Measurements from ENCODE around the gene SCN1B. TPM values are rescaled to one million over a fixed set of nuclear protein-coding genes. Genes with fewer than 3 reads are reported as not detected.
"Not testable (repeated sequence)": the region's sequence is repeated elsewhere in the genome, so short reads cannot be mapped to it uniquely, and the experiment has no call there.

Gene SCN1B
- total and polyA plus RNA-seq, 9 donors = 3.0 to 6.7 (median 3.5) TPM

GRCh38 chr19:34991542-34992333, 38.5 kb upstream of the SCN1B start:
- WGBS (ENCODE audit: insufficient coverage) = 88% methylated on average over 2 of the region's 8 CpGs
- DNase-seq = no peak
- Histone ChIP-seq H3K27me3 (ENCODE audit: control insufficient read depth, insufficient read depth, low read length) (no peaks in the 10 kb centered on the region), H3K27ac (ENCODE audit: low read length) (no peak overlapping the region), H3K36me3 (ENCODE audit: control insufficient read depth, insufficient read depth, low read length) (no peaks in the 10 kb centered on the region), H3K9me3 (replicated peaks; ENCODE audit: control insufficient read depth, low read depth, low read length) (peaks cover 2% of the 10 kb centered on the region), H3K4me3 (ENCODE audit: low read length) (no peak overlapping the region), H3K4me1 (ENCODE audit: control insufficient read depth, insufficient read depth, low read length) (peaks cover 9% of the 10 kb centered on the region)

DNA sequence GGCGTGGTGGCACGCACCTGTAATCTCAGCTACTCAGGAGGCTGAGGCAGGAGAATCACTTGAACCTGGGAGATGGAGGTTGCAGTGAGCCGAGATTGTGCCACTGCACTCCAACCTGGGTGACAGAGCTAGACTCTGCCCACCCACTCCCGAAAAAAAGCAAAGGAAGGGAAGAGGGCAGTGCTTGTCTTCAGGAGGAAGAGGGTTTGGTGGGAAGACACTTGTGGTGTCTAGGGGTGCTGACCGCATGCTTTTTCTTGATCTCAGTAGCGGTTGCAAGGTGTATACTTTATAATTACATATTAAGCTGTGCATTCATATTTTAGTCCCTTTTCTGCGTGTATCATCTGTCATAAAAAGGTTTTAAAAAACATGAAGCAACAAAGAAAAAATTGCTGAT, 37.7 kb upstream of the SCN1B start:
- H3K27ac ChIP-seq (ENCODE audit: low read length); H3K36me3 ChIP-seq (ENCODE audit: control insufficient read depth, insufficient read depth, low read length); H3K9me3 ChIP-seq (replicated peaks; ENCODE audit: control insufficient read depth, low read depth, low read length); H3K27me3 ChIP-seq (ENCODE audit: control insufficient read depth, insufficient read depth, low read length); H3K4me1 ChIP-seq (ENCODE audit: control insufficient read depth, insufficient read depth, low read length); H3K4me3 ChIP-seq (ENCODE audit: low read length); DNase-seq: not testable (repeated sequence)
- WGBS (ENCODE audit: insufficient coverage) = 88% methylated on average over 1 of the region's 7 CpGs

GRCh38 chr19:34994286-34994642, 36.0 kb upstream of the SCN1B start:
- Histone ChIP-seq H3K27me3 (ENCODE audit: control insufficient read depth, insufficient read depth, low read length) (no peaks in the 10 kb centered on the region), H3K27ac (ENCODE audit: low read length) (peak overlapping the region; percentile 86), H3K4me1 (ENCODE audit: control insufficient read depth, insufficient read depth, low read length) (peaks cover 15% of the 10 kb centered on the region), H3K4me3 (ENCODE audit: low read length) (no peak overlapping the region), H3K36me3 (ENCODE audit: control insufficient read depth, insufficient read depth, low read length) (no peaks in the 10 kb centered on the region), H3K9me3 (replicated peaks; ENCODE audit: control insufficient read depth, low read depth, low read length) (peaks cover 2% of the 10 kb centered on the region)
- WGBS (ENCODE audit: insufficient coverage) = 76% methylated on average over 9 of the region's 9 CpGs
- DNase-seq = no peak

DNA sequence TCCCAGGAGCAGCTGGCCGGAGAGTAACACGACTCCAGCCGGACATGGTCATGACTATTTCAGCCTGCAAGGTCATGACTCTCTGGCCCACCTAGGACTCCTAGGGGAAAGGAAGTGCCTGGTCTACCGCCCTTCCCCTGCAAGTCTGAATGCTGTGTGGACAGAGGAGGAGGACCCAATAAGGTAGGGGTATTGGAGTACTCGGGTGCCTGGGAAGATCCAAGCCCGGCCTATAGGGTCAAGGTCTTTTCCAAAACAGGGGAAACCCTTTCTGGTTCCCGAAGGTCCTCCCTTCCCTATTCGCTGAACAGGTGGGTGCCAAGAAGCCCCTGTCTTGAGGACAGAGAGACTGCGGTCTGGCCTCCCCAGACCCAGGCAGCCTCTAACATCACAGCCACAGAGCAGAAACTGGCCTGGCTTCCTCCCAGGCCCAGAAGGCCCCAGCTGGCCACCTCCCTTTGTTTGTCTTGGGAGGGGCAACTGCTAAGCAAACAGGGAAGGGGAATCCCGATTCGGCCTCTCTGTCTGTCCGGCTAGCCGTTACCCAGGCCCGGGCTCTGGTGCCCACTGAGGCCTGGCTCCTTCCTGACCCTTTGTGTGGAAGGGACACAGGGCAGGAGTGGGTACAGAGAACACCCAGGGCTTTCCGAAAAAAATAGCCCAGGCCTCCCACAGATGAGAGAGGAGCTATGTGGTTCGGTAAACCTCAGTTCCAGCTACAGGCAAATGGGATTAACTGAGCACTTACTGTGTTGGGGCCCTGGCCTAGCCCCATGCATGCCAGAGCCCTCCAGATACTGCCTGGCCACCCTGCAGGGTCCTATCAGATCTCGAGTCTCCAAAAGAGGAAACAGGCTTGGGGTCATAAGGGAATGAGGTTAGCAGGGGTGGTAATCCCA, 35.4 kb upstream of the SCN1B start:
- Histone ChIP-seq H3K27ac (ENCODE audit: low read length) (peak overlapping the region; percentile 86), H3K4me1 (ENCODE audit: control insufficient read depth, insufficient read depth, low read length) (peaks cover 21% of the 10 kb centered on the region), H3K9me3 (replicated peaks; ENCODE audit: control insufficient read depth, low read depth, low read length) (peaks cover 2% of the 10 kb centered on the region), H3K4me3 (ENCODE audit: low read length) (no peak overlapping the region), H3K36me3 (ENCODE audit: control insufficient read depth, insufficient read depth, low read length) (no peaks in the 10 kb centered on the region), H3K27me3 (ENCODE audit: control insufficient read depth, insufficient read depth, low read length) (no peaks in the 10 kb centered on the region)
- WGBS (ENCODE audit: insufficient coverage) = 91% methylated on average over 12 of the region's 17 CpGs
- no peak for DNase-seq

- Histone ChIP-seq H3K4me3 (ENCODE audit: low read length) (no peak overlapping the region), H3K9me3 (replicated peaks; ENCODE audit: control insufficient read depth, low read depth, low read length) (peaks cover 2% of the 10 kb centered on the region), H3K4me1 (ENCODE audit: control insufficient read depth, insufficient read depth, low read length) (peaks cover 21% of the 10 kb centered on the region), H3K27ac (ENCODE audit: low read length) (peak overlapping the region; percentile 86), H3K36me3 (ENCODE audit: control insufficient read depth, insufficient read depth, low read length) (no peaks in the 10 kb centered on the region), H3K27me3 (ENCODE audit: control insufficient read depth, insufficient read depth, low read length) (no peaks in the 10 kb centered on the region)
- 74% methylated on average over 4 of the region's 8 CpGs for WGBS (ENCODE audit: insufficient coverage)
- no peak for DNase-seq
Measured at GRCh38 chr19:34995551-34995950, 34.7 kb upstream of the SCN1B start.

DNA sequence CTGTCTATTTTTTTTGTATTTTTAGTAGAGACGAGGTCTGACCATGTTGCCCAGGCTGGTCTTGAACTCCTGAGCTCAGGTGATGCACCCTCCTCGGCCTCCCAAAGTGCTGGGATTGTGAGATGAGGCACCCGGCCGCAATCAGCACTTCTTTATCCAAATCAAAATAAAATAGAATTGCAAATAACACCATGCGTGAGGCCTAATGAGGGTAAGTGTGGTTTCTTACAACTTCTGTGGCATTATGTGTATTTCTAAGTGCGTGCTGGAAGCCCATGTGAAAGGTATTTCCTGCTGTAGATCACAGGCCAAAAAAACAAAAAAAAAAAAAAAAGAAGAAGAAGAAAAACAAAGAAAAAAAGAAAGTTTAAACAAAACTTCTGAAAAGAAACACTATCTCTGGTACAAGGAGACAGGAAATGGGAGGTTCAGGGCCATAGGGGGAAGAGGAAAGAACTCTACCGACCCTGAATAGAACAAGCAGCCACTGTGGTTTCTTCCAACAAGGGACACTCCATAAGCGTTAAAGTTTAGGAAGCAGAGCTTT, 33.1 kb upstream of the SCN1B start:
- Histone ChIP-seq H3K4me3 (ENCODE audit: low read length) (no peak overlapping the region), H3K4me1 (ENCODE audit: control insufficient read depth, insufficient read depth, low read length) (peaks cover 34% of the 10 kb centered on the region), H3K9me3 (replicated peaks; ENCODE audit: control insufficient read depth, low read depth, low read length) (peaks cover 2% of the 10 kb centered on the region), H3K27ac (ENCODE audit: low read length) (peak overlapping the region; percentile 67), H3K27me3 (ENCODE audit: control insufficient read depth, insufficient read depth, low read length) (no peaks in the 10 kb centered on the region), H3K36me3 (ENCODE audit: control insufficient read depth, insufficient read depth, low read length) (no peaks in the 10 kb centered on the region)
- DNase-seq = no peak
- WGBS (ENCODE audit: insufficient coverage) = no CpG with 5 or more reads among the region's 8 CpGs

- H3K4me1 ChIP-seq (ENCODE audit: control insufficient read depth, insufficient read depth, low read length) = peaks cover 36% of the 10 kb centered on the region
- not testable (repeated sequence) for H3K27me3 ChIP-seq (ENCODE audit: control insufficient read depth, insufficient read depth, low read length)
Measured at GRCh38 chr19:34998224-34998623, 32.0 kb upstream of the SCN1B start.

GRCh38 chr19:34998777-34999497, 31.3 kb upstream of the SCN1B start:
- peaks cover 4% of the 10 kb centered on the region for H3K36me3 ChIP-seq (ENCODE audit: control insufficient read depth, insufficient read depth, low read length)
- H3K9me3 ChIP-seq (replicated peaks; ENCODE audit: control insufficient read depth, low read depth, low read length) = peaks cover 2% of the 10 kb centered on the region
- H3K27me3 ChIP-seq (ENCODE audit: control insufficient read depth, insufficient read depth, low read length) = no peaks in the 10 kb centered on the region
- 38% methylated on average over 13 of the region's 13 CpGs for WGBS (ENCODE audit: insufficient coverage)
- peak overlapping the region; percentile 53 for H3K4me3 ChIP-seq (ENCODE audit: low read length)
- peaks cover 41% of the 10 kb centered on the region for H3K4me1 ChIP-seq (ENCODE audit: control insufficient read depth, insufficient read depth, low read length)
- no peak for DNase-seq
- peak overlapping the region; percentile 98 for H3K27ac ChIP-seq (ENCODE audit: low read length)

More at GRCh38 chr19:34998224-34998623, 32.0 kb upstream of the SCN1B start:
- not testable (repeated sequence) for H3K4me3 ChIP-seq (ENCODE audit: low read length); H3K36me3 ChIP-seq (ENCODE audit: control insufficient read depth, insufficient read depth, low read length); DNase-seq; H3K9me3 ChIP-seq (replicated peaks; ENCODE audit: control insufficient read depth, low read depth, low read length); H3K27ac ChIP-seq (ENCODE audit: low read length)
- WGBS (ENCODE audit: insufficient coverage) = 80% methylated on average over 1 of the region's 7 CpGs

GRCh38 chr19:34999498-35000337, 30.6 kb upstream of the SCN1B start, which contains the start of gene GRAMD1A:
GRAMD1A (plus strand) TSS chr19:35000323; CDS start chr19:35000479, 156 bp downstream.
- H3K4me3 ChIP-seq (ENCODE audit: low read length) = peak within 1 kb of the TSS; percentile 62
- H3K27ac ChIP-seq (ENCODE audit: low read length) = peak within 1 kb of the TSS; percentile 98
- H3K4me1 ChIP-seq (ENCODE audit: control insufficient read depth, insufficient read depth, low read length) = peaks cover 35% of the 10 kb centered on the region
- no peaks in the 10 kb centered on the region for H3K27me3 ChIP-seq (ENCODE audit: control insufficient read depth, insufficient read depth, low read length)
- 0% methylated on average over 10 of the region's 45 CpGs for WGBS (ENCODE audit: insufficient coverage)
- DNase-seq = peak; percentile 96
- peaks cover 2% of the 10 kb centered on the region for H3K9me3 ChIP-seq (replicated peaks; ENCODE audit: control insufficient read depth, low read depth, low read length)
- H3K36me3 ChIP-seq (ENCODE audit: control insufficient read depth, insufficient read depth, low read length) = peaks cover 8% of the 10 kb centered on the region

All from muscle of leg (tissue), 11 donors.